H1 (cell line): ENCODE measurements around the gene TARDBP. TPM values are rescaled to one million over a fixed set of nuclear protein-coding genes. Genes with fewer than 3 reads are reported as not detected.

Experiments
- CTCF ChIA-PET: fragments of 300-600 bp; sonication (Branson Sonifier 250); formaldehyde crosslinking; loops from one replicate; lab custom pipeline; 2021; ENCODE audit not compliant: partially characterized antibody; lab: Charles Lee
- POLR2A ChIA-PET: fragments of 300-600 bp; sonication (Branson Sonifier 250); formaldehyde crosslinking; loops from one replicate; lab custom pipeline; 2021; ENCODE audit warnings: inconsistent platforms; ENCODE audit not compliant: partially characterized antibody; lab: Charles Lee
- DNase-seq, 2 experiments: peaks; one replicate each; pipeline versions ENCODE4 v3.0.0 to v3.0.0-alpha.2; 2010 to 2022; ENCODE audit warnings: low spot score in 2 of 2, low read depth in 1 of 2, mixed read lengths in 1 of 2
- FAIRE-seq: peaks from 2 replicates; lab custom pipeline; 2011; peaks lifted over from hg19 to GRCh38; lab: Jason Lieb, UNC
- H2AFZ ChIP-seq: 2 replicates; pipeline ENCODE4 v1.8.1; 2012; ENCODE audit warnings: low read length, inconsistent platforms
- H2AK5ac ChIP-seq: 2 replicates; pipeline ENCODE4 v1.6.1; 2013; ENCODE audit warnings: low read depth, low read length
- H2BK120ac ChIP-seq: replicated peaks from 2 replicates; pipeline ENCODE3; 2013; ENCODE audit warnings: low read depth, low read length, inconsistent platforms
- H2BK12ac ChIP-seq: 2 replicates; pipeline ENCODE4 v1.6.1; 2013; ENCODE audit warnings: low read depth, low read length
- H2BK15ac ChIP-seq: 2 replicates; pipeline ENCODE4 v1.6.1; 2013; ENCODE audit warnings: low read length
- H2BK20ac ChIP-seq: 2 replicates; pipeline ENCODE4 v1.6.1; 2013; ENCODE audit warnings: low read length
- H2BK5ac ChIP-seq: 2 replicates; pipeline ENCODE4 v1.6.1; 2013; ENCODE audit warnings: low read depth, low read length
- H3K14ac ChIP-seq: 2 replicates; pipeline ENCODE4 v1.6.1; 2013; ENCODE audit warnings: inconsistent platforms; ENCODE audit not compliant: insufficient read length
- H3K18ac ChIP-seq: 2 replicates; pipeline ENCODE4 v1.6.1; 2013; ENCODE audit warnings: low read length; ENCODE audit errors: extremely low read depth
- H3K23ac ChIP-seq: 2 replicates; pipeline ENCODE4 v1.6.1; 2013; ENCODE audit warnings: inconsistent platforms; ENCODE audit not compliant: insufficient read length
- H3K23me2 ChIP-seq: 2 replicates; pipeline ENCODE4 v1.6.1; 2013; ENCODE audit warnings: low read depth, low read length
- H3K27ac ChIP-seq: 2 replicates; pipeline ENCODE4 v1.6.1; 2011; ENCODE audit warnings: low read depth, low read length, inconsistent platforms
- H3K27me3 ChIP-seq, 4 experiments: replicated peaks in 1 of 4; 1 replicate in 1 of 4; 2 replicates in 3 of 4; pipeline versions ENCODE4 v1.6.1 to v1.8.1; 2011 to 2013; ENCODE audit warnings: low read length in 3 of 4, mild to moderate bottlenecking in 3 of 4, inconsistent platforms in 2 of 4, mixed read lengths in 2 of 4, moderate library complexity in 1 of 4; ENCODE audit not compliant: control insufficient read depth in 3 of 4, insufficient read depth in 3 of 4; ENCODE audit errors: extremely low read depth in 1 of 4
- H3K36me3 ChIP-seq, 4 experiments: 2 replicates each; pipeline versions ENCODE4 v1.6.1 to v1.8.1; 2011 to 2013; ENCODE audit warnings: mild to moderate bottlenecking in 4 of 4, low read length in 3 of 4, moderate library complexity in 2 of 4, control low read depth in 1 of 4, inconsistent platforms in 1 of 4; ENCODE audit not compliant: insufficient read depth in 4 of 4, control insufficient read depth in 2 of 4
- H3K4ac ChIP-seq: replicated peaks from 2 replicates; pipeline ENCODE3; 2013; ENCODE audit warnings: low read length, low read depth, mixed read lengths, inconsistent platforms; ENCODE audit not compliant: insufficient read length
- H3K4me1 ChIP-seq, 4 experiments: replicated peaks in 1 of 4; 1 replicate in 1 of 4; 2 replicates in 3 of 4; pipeline versions ENCODE4 v1.6.1 to v1.8.1; 2011 to 2013; ENCODE audit warnings: low read length in 3 of 4, inconsistent platforms in 2 of 4, mixed read lengths in 1 of 4; ENCODE audit not compliant: insufficient read depth in 4 of 4, control insufficient read depth in 3 of 4
- H3K4me2 ChIP-seq, 2 experiments: 2 replicates each; pipeline versions ENCODE4 v1.6.1 to v1.8.1; 2011 to 2013; ENCODE audit warnings: low read depth in 2 of 2, low read length in 2 of 2, control low read depth in 1 of 2, inconsistent platforms in 1 of 2, mild to moderate bottlenecking in 1 of 2; ENCODE audit not compliant: insufficient read depth in 1 of 2
- H3K4me3 ChIP-seq, 4 experiments: fragments of 200-600, 300-600 bp in 1 of 4; sonication (generic), shearing (Covaris generic), sonication (Bioruptor Twin) in 1 of 4; 2 replicates each; pipeline versions ENCODE4 v1.5.1 to v1.8.1; 2011 to 2016; ENCODE audit warnings: low read length in 4 of 4, low read depth in 3 of 4, control low read depth in 2 of 4, inconsistent platforms in 2 of 4, mild to moderate bottlenecking in 2 of 4, mixed read lengths in 1 of 4, moderate library complexity in 1 of 4; ENCODE audit not compliant: insufficient read depth in 2 of 4; ENCODE audit errors: extremely low read depth in 1 of 4
- H3K56ac ChIP-seq: replicated peaks from 2 replicates; pipeline ENCODE3; 2013; ENCODE audit warnings: low read depth, mild to moderate bottlenecking, mixed read lengths, low read length, inconsistent platforms; ENCODE audit not compliant: insufficient read length
- H3K79me1 ChIP-seq: 2 replicates; pipeline ENCODE4 v1.6.1; 2013; ENCODE audit warnings: low read depth, low read length, control low read depth
- H3K79me2 ChIP-seq, 2 experiments: 2 replicates each; pipeline versions ENCODE4 v1.6.1 to v1.8.1; 2012 to 2013; ENCODE audit warnings: low read length in 2 of 2, mild to moderate bottlenecking in 2 of 2, inconsistent platforms in 1 of 2; ENCODE audit not compliant: insufficient read depth in 2 of 2, control insufficient read depth in 1 of 2
- H3K9ac ChIP-seq, 4 experiments: replicated peaks in 1 of 4; 1 replicate in 1 of 4; 2 replicates in 3 of 4; pipeline versions ENCODE4 v1.6.1 to v1.8.1; 2011 to 2013; ENCODE audit warnings: low read depth in 3 of 4, low read length in 3 of 4, control low read depth in 2 of 4, mild to moderate bottlenecking in 2 of 4, moderate library complexity in 2 of 4, inconsistent platforms in 1 of 4; ENCODE audit errors: extremely low read depth in 1 of 4
- H3K9me3 ChIP-seq, 2 experiments: 2 replicates each; pipeline versions ENCODE4 v1.6.1 to v1.8.1; 2012 to 2013; ENCODE audit warnings: mild to moderate bottlenecking in 2 of 2, moderate library complexity in 2 of 2, control low read depth in 1 of 2, inconsistent platforms in 1 of 2, low read depth in 1 of 2, low read length in 1 of 2, mixed read lengths in 1 of 2; ENCODE audit not compliant: insufficient read depth in 2 of 2
- H4K20me1 ChIP-seq, 2 experiments: replicated peaks in 1 of 2; 2 replicates each; pipeline versions ENCODE3 to v1.8.1; 2011 to 2013; ENCODE audit warnings: inconsistent platforms in 2 of 2, low read length in 2 of 2, mild to moderate bottlenecking in 1 of 2; ENCODE audit not compliant: insufficient read depth in 2 of 2, control insufficient read depth in 1 of 2
- H4K5ac ChIP-seq: 2 replicates; pipeline ENCODE4 v1.6.1; 2013; ENCODE audit warnings: low read length, low read depth, mixed read lengths, inconsistent platforms; ENCODE audit not compliant: insufficient read length
- H4K8ac ChIP-seq: 2 replicates; pipeline ENCODE4 v1.8.0; 2013; ENCODE audit warnings: mild to moderate bottlenecking, moderate library complexity, low read length, inconsistent platforms; ENCODE audit not compliant: insufficient read depth; ENCODE audit errors: extremely low read depth
- H4K91ac ChIP-seq: replicated peaks from 2 replicates; pipeline ENCODE3; 2013; ENCODE audit warnings: low read length, mixed read lengths, inconsistent platforms; ENCODE audit not compliant: insufficient read length
- BCL11A ChIP-seq, 2 experiments: IDR thresholded peaks; one replicate each; pipeline ENCODE4 v1.6.1; 2011; ENCODE audit warnings: low read depth in 2 of 2, low read length in 2 of 2, mild to moderate bottlenecking in 2 of 2
- BRCA1 ChIP-seq: IDR thresholded peaks from 2 replicates; pipeline ENCODE4 v1.6.1; 2012; ENCODE audit warnings: low read depth, low read length, improper control_type of control experiment
- EZH2 ChIP-seq: fragments of 200-600 bp; sonication (generic); IDR thresholded peaks from 2 replicates; pipeline ENCODE4 v1.7.1; 2012; ENCODE audit warnings: low read depth, mild to moderate bottlenecking, moderate library complexity, low read length, inconsistent platforms; ENCODE audit not compliant: severe bottlenecking
- GABPA ChIP-seq: IDR thresholded peaks from 2 replicates; pipeline ENCODE4 v1.6.1; 2011; ENCODE audit warnings: mild to moderate bottlenecking, low read length, moderate library complexity, borderline replicate concordance; ENCODE audit not compliant: insufficient read depth
- MAFK ChIP-seq: IDR thresholded peaks from 2 replicates; pipeline ENCODE4 v1.6.1; 2012; ENCODE audit warnings: low read depth, mild to moderate bottlenecking, improper control_type of control experiment, low read length
- RAD21 ChIP-seq, 2 experiments: IDR thresholded peaks in 1 of 2; conservative IDR thresholded peaks in 1 of 2; 2 replicates each; pipeline ENCODE4 v1.6.1; 2011; ENCODE audit warnings: low read depth in 2 of 2, low read length in 2 of 2, improper control_type of control experiment in 1 of 2, inconsistent platforms in 1 of 2, mild to moderate bottlenecking in 1 of 2, moderate library complexity in 1 of 2
- SUZ12 ChIP-seq: fragments of 200-600 bp; sonication (generic); IDR thresholded peaks from 2 replicates; pipeline ENCODE4 v1.6.1; 2012; ENCODE audit warnings: mild to moderate bottlenecking, inconsistent platforms, low read length, moderate library complexity, mixed read lengths
- WGBS, 2 experiments: shearing (Covaris generic) in 1 of 2; methylation state at CpG; one replicate each; pipeline versions ENCODE4 v1.1.6 to v1.1.7; 2013 to 2015; ENCODE audit warnings: low lambda C conversion rate in 2 of 2, mixed read lengths in 2 of 2, inconsistent platforms in 1 of 2, low coverage in 1 of 2, missing lambda C conversion rate in 1 of 2; ENCODE audit not compliant: insufficient replicate concordance in 2 of 2, insufficient coverage in 1 of 2, insufficient read length in 1 of 2; ENCODE audit errors: extremely low coverage in 1 of 2, missing lambda C conversion rate in 1 of 2; 5-methylcytosine and 5-hydroxymethylcytosine counted together
- polyA plus RNA-seq, 7 experiments: library from polyadenylated mRNA; depleted of rRNA in 3 of 7; stranded (reverse) in 5 of 7; unstranded in 2 of 7; fragments of >200 nt in 5 of 7; fragments of 200-250 nt in 2 of 7; gene quantifications; 1 replicate in 5 of 7; 2 replicates in 1 of 7; 4 replicates in 1 of 7; pipeline versions ENCODE4 v1.2.1 to v1.2.3, GENCODE V29; 2011 to 2013; ENCODE audit warnings: missing spikeins in 2 of 7, mixed read lengths in 2 of 7
- total RNA-seq: library from RNA; stranded (reverse); fragmentation: NEBNext Ultra II Directional; extraction: Animal tissue kit (Norgen Biotek cat#: 25700); gene quantifications from 2 replicates; pipeline ENCODE4 v1.2.1, GENCODE V29; 2021
- TF ChIP-seq, protein P1 (sequence below): IDR thresholded peaks from 2 replicates; pipeline ENCODE4 v1.6.1; 2012; ENCODE audit warnings: low read length, inconsistent platforms

TARDBP gene
- total and polyA plus RNA-seq, 2 of the 8 experiments (the other 6 are each of a cell fraction or from before 2014, with no cell fraction given): 144 to 240 TPM

DNA sequence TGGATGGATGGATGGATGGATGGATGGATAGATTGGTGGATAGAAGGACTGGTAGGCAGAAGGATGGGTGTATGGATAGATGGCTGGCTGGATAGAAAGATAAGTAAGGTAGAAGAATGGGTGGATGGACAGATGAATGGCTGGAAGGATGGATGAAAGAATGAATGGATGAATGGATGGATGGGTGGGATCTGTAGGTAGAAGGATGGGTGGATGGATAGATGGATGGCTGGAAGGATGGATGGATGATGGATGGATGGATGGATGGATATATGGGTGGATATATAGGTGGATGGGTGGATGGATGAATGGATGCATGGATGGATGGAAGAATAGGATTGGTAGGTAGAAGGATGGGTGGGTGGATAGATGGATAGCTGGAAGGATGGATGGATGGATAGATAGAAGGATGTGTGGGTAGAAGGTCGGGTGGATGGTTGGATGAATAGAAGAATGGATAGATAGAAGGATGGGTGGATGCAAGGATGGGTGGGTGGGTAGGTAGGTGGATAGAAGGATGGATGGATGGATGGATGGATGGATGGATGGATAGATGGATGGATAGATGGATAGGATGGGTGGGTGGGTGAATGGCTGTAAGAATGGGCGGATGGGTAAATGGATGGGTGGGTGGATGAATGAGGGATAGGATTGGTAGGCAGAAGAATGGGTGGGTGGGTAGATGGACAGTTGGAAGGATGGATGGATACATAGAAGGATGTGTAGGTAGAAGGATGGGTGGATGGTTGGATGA lies 27.1 kb downstream of the TARDBP start:
- FAIRE-seq: no peak
- POLR2A ChIA-PET: interaction anchor here (2.4 to 3.9 kb wide), 2 partner anchors 13 to 17 kb away, joined by 9 to 31 read pairs; no protein-coding TSS in a partner anchor
- H3K23me2 ChIP-seq: peaks cover 32% of the 10 kb centered on the region; the same call in 1 of the 2 replicates

More for the DNA sequence above, 27.1 kb downstream of the TARDBP start:
- DNase-seq: no peak
- no peak overlapping the region for H3K9ac ChIP-seq
- no peak overlapping the region for H2BK12ac ChIP-seq
- H3K4me1 ChIP-seq: no peaks in the 10 kb centered on the region
- no peak overlapping the region for H3K4me2 ChIP-seq
- no peak overlapping the region for H2BK20ac ChIP-seq
- no peak overlapping the region for H2AFZ ChIP-seq
- no peak overlapping the region for H3K56ac ChIP-seq
- H4K8ac ChIP-seq: no peak overlapping the region
- H3K9me3 ChIP-seq: no peaks in the 10 kb centered on the region
- H4K20me1 ChIP-seq: peaks cover 0 to 13% of the 10 kb centered on the region in 2 experiments
- no peak overlapping the region for H2BK120ac ChIP-seq
- H3K79me1 ChIP-seq: no peaks in the 10 kb centered on the region
- no peak overlapping the region for H3K4me3 ChIP-seq
- H3K18ac ChIP-seq: no peak overlapping the region
- no peak overlapping the region for H3K14ac ChIP-seq
- 82 to 100% methylated on average over 1 to 2 of the region's 2 CpGs for WGBS, 2 experiments
- no peak overlapping the region for H2AK5ac ChIP-seq
- CTCF ChIA-PET: interaction anchor here (0.7 to 7.4 kb wide), 7 partner anchors 12 to 1245 kb away, joined by 3 to 168 read pairs (median 10); partner anchors contain the start of genes MASP2 and SRM
- no peak overlapping the region for H4K5ac ChIP-seq
- no peak overlapping the region for H2BK15ac ChIP-seq
- H2BK5ac ChIP-seq: no peak overlapping the region
- H3K27ac ChIP-seq: no peak overlapping the region
- H3K27me3 ChIP-seq: no peaks in the 10 kb centered on the region
- H3K4ac ChIP-seq: no peak overlapping the region
- no peaks in the 10 kb centered on the region for H3K36me3 ChIP-seq
- TF ChIP-seq BCL11A (IDR thresholded peaks at IDR 0.05; ENCODE audit: low read depth in 2 of 2, low read length in 2 of 2) (no peak), EZH2 (no peak), MAFK (no peak), GABPA (no peak), RAD21 (IDR thresholded peaks at IDR 0.05 in 1 of 2, conservative IDR thresholded peaks at IDR 0.05 in 1 of 2; ENCODE audit: low read depth in 2 of 2, low read length in 2 of 2) (no peak), BRCA1 (no peak), SUZ12 (no peak)
- TF ChIP-seq, protein P1, sequence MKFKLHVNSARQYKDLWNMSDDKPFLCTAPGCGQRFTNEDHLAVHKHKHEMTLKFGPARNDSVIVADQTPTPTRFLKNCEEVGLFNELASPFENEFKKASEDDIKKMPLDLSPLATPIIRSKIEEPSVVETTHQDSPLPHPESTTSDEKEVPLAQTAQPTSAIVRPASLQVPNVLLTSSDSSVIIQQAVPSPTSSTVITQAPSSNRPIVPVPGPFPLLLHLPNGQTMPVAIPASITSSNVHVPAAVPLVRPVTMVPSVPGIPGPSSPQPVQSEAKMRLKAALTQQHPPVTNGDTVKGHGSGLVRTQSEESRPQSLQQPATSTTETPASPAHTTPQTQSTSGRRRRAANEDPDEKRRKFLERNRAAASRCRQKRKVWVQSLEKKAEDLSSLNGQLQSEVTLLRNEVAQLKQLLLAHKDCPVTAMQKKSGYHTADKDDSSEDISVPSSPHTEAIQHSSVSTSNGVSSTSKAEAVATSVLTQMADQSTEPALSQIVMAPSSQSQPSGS: no peak
- H4K91ac ChIP-seq: no peak overlapping the region
- no peaks in the 10 kb centered on the region for H3K79me2 ChIP-seq
- H3K23ac ChIP-seq: no peak overlapping the region
